Gastroesophageal sphincter (tissue), 3 donors: ENCODE measurements around the gene BCL6.

Source experiments
- EP300 ChIP-seq: sonication (generic); formaldehyde crosslinking; IDR thresholded peaks from one replicate; pipeline ENCODE4 v1.6.1; 2017; ENCODE audit warnings: antibody characterized with exemption, mild to moderate bottlenecking
- POLR2AphosphoS5 ChIP-seq: sonication (generic); formaldehyde crosslinking; IDR thresholded peaks from one replicate; pipeline ENCODE4 v1.6.1; 2017; ENCODE audit warnings: antibody characterized with exemption
- TF ChIP-seq, protein P1 (sequence below), 4 experiments: fragments of 200-600 bp in 2 of 4; fragments of 450-650 bp in 2 of 4; sonication (generic) in 1 of 4; IDR thresholded peaks; one replicate each; pipeline ENCODE4 v1.5.1; 2017 to 2019; ENCODE audit warnings: antibody characterized with exemption in 4 of 4, mild to moderate bottlenecking in 2 of 4, moderate library complexity in 2 of 4

- TF ChIP-seq, protein P1, sequence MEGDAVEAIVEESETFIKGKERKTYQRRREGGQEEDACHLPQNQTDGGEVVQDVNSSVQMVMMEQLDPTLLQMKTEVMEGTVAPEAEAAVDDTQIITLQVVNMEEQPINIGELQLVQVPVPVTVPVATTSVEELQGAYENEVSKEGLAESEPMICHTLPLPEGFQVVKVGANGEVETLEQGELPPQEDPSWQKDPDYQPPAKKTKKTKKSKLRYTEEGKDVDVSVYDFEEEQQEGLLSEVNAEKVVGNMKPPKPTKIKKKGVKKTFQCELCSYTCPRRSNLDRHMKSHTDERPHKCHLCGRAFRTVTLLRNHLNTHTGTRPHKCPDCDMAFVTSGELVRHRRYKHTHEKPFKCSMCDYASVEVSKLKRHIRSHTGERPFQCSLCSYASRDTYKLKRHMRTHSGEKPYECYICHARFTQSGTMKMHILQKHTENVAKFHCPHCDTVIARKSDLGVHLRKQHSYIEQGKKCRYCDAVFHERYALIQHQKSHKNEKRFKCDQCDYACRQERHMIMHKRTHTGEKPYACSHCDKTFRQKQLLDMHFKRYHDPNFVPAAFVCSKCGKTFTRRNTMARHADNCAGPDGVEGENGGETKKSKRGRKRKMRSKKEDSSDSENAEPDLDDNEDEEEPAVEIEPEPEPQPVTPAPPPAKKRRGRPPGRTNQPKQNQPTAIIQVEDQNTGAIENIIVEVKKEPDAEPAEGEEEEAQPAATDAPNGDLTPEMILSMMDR (IDR thresholded peaks at IDR 0.05) = no peak
- TF ChIP-seq POLR2AphosphoS5 (no peak), EP300 (no peak)
Observed at GRCh38 chr3:187684444-187684843, 60.8 kb downstream of the BCL6 start.
